ENCODE data around the gene HPX. TPM values are rescaled to one million over a fixed set of nuclear protein-coding genes. Genes with fewer than 3 reads are reported as not detected.

HPX gene
- total and polyA plus RNA-seq, 11 donors, result 0.17 to 1.5 (median 0.37) TPM; not detected in 5

GRCh38 chr11:6486938-6487337, 46.2 kb upstream of the HPX start:
- H3K4me1 ChIP-seq, result peaks cover 3 to 19% (median 10%) of the 10 kb centered on the region in 12 donors
- H3K27ac ChIP-seq, result peak overlapping the region in 1 of 12 donors; percentile 7
- WGBS, 4 donors, result 91 to 96% (median 93%) methylated on average over 1 of the region's 1 CpG
- TF ChIP-seq POLR2A (IDR thresholded peaks at IDR 0.05), result no peak
- peaks cover 0 to 97% (median 74%) of the 10 kb centered on the region in 9 donors for H3K36me3 ChIP-seq
- intact Hi-C loops (cut with DNase I), result loop anchor here in 1 of 10 donors (10.0 kb wide), 1 partner anchor 102 kb away; no protein-coding TSS in a partner anchor
- H3K4me3 ChIP-seq, result no peak overlapping the region
- DNase-seq (no peak), ATAC-seq (no peak)
- no peaks in the 10 kb centered on the region for H3K9me3 ChIP-seq
- no peaks in the 10 kb centered on the region for H3K27me3 ChIP-seq

GRCh38 chr11:6486256-6486655, 45.5 kb upstream of the HPX start:
- WGBS, 4 donors, result 87 to 93% (median 88%) methylated on average over 3 of the region's 3 CpGs
- H3K27me3 ChIP-seq, result no peaks in the 10 kb centered on the region
- H3K36me3 ChIP-seq, result peaks cover 0 to 91% (median 70%) of the 10 kb centered on the region in 9 donors
- H3K27ac ChIP-seq, result peak overlapping the region in 1 of 12 donors; percentile 7
- intact Hi-C loops (cut with DNase I), result loop anchor here in 1 of 10 donors (10.0 kb wide), 1 partner anchor 101 kb away; no protein-coding TSS in a partner anchor
- ATAC-seq (no peak), DNase-seq (no peak)
- H3K9me3 ChIP-seq, result no peaks in the 10 kb centered on the region
- H3K4me1 ChIP-seq, result peaks cover 3 to 21% (median 12%) of the 10 kb centered on the region in 12 donors
- H3K4me3 ChIP-seq, result no peak overlapping the region
- no peak for TF ChIP-seq CTCF (IDR thresholded peaks at IDR 0.05)
- TF ChIP-seq POLR2A (IDR thresholded peaks at IDR 0.05), result no peak

GRCh38 chr11:6485661-6486060, 44.9 kb upstream of the HPX start:
- Histone ChIP-seq H3K27ac (no peak overlapping the region), H3K9me3 (no peaks in the 10 kb centered on the region), H3K36me3 (peaks cover 0 to 85% (median 65%) of the 10 kb centered on the region in 9 donors), H3K4me1 (peaks cover 3 to 23% (median 14%) of the 10 kb centered on the region in 12 donors), H3K4me3 (no peak overlapping the region), H3K27me3 (no peaks in the 10 kb centered on the region)
- 56 to 92% (median 90%) methylated on average over 3 of the region's 3 CpGs for WGBS, 4 donors
- DNase-seq, result no peak
- intact Hi-C loops (cut with DNase I), result loop anchor here in 1 of 10 donors (10.0 kb wide), 1 partner anchor 101 kb away; no protein-coding TSS in a partner anchor
- no peak for ATAC-seq
- no peak for TF ChIP-seq CTCF (IDR thresholded peaks at IDR 0.05)
- TF ChIP-seq POLR2A (IDR thresholded peaks at IDR 0.05), result no peak

GRCh38 chr11:6483015-6483414, 42.2 kb upstream of the HPX start:
- intact Hi-C loops (cut with DNase I), result loop anchor here in 2 of 10 donors (5.0 to 10.0 kb wide), 2 partner anchors 66 to 98 kb away; partner anchors contain the start of gene APBB1 (in 1 of the 2)
- Histone ChIP-seq H3K27ac (no peak overlapping the region), H3K4me3 (peak overlapping the region in 2 of 12 donors; percentile 73 to 80), H3K36me3 (peaks cover 0 to 72% (median 65%) of the 10 kb centered on the region in 9 donors), H3K9me3 (no peaks in the 10 kb centered on the region), H3K4me1 (peaks cover 3 to 37% (median 25%) of the 10 kb centered on the region in 12 donors), H3K27me3 (no peaks in the 10 kb centered on the region)
- TF ChIP-seq CTCF (IDR thresholded peaks at IDR 0.05) (no peak), POLR2A (IDR thresholded peaks at IDR 0.05) (no peak)
- DNase-seq (no peak), ATAC-seq (no peak)
- WGBS, 4 donors, result 82 to 91% (median 87%) methylated on average over 6 of the region's 6 CpGs
